Measurements from ENCODE around the gene TMPRSS11F.

Gene TMPRSS11F

GRCh38 chr4:68109868-68110267 lies 19.8 kb downstream of the TMPRSS11F start:
- no peak overlapping the region for H3K4me3 ChIP-seq (ENCODE audit: insufficient read depth in 1 of 2, low read depth in 1 of 2, low read length in 2 of 2)
- H2BK15ac ChIP-seq (ENCODE audit: low read depth, poor library complexity, severe bottlenecking) = no peak overlapping the region
- H2BK12ac ChIP-seq (ENCODE audit: low read length in 2 of 2) = no peak overlapping the region
- WGBS = no CpG with 5 or more reads among the region's 1 CpG
- DNase-seq = no peak
- no peak overlapping the region for H3K4me2 ChIP-seq (ENCODE audit: low read length, poor library complexity, severe bottlenecking)
- no peaks in the 10 kb centered on the region for H3K4me1 ChIP-seq (ENCODE audit: control insufficient read depth, insufficient read depth, low read depth, low read length)
- H2BK5ac ChIP-seq (ENCODE audit: low read depth, low read length, poor library complexity, severe bottlenecking) = no peak overlapping the region
- H3K79me1 ChIP-seq (replicated peaks; ENCODE audit: low read length, poor library complexity, severe bottlenecking) = no peaks in the 10 kb centered on the region
- H3K14ac ChIP-seq (ENCODE audit: low read length in 2 of 2) = no peak overlapping the region
- no peak overlapping the region for H2AFZ ChIP-seq (ENCODE audit: low read depth, low read length)
- no peak overlapping the region for H3K4ac ChIP-seq (ENCODE audit: low read depth in 1 of 2, low read length in 2 of 2)
- no peak overlapping the region for H3K27ac ChIP-seq (ENCODE audit: low read length, poor library complexity, severe bottlenecking)
- no peak overlapping the region for H2AK5ac ChIP-seq (ENCODE audit: low read length, severe bottlenecking)
- no peak overlapping the region for H3K9ac ChIP-seq (ENCODE audit: low read length)
- no peak overlapping the region for H4K91ac ChIP-seq (ENCODE audit: low read length)
- H3K27me3 ChIP-seq (ENCODE audit: control insufficient read depth in 1 of 2, insufficient read depth in 1 of 2, low read length in 2 of 2) = no peaks in the 10 kb centered on the region
- H4K8ac ChIP-seq (ENCODE audit: low read length) = no peak overlapping the region
- no peaks in the 10 kb centered on the region for H3K36me3 ChIP-seq (ENCODE audit: control insufficient read depth in 1 of 2, insufficient read depth in 2 of 2, low read depth in 1 of 2, low read length in 2 of 2)
- H3K23ac ChIP-seq (ENCODE audit: low read length in 2 of 2) = no peak overlapping the region
- no peak overlapping the region for H2BK120ac ChIP-seq (ENCODE audit: low read depth, low read length)
- H3K9me3 ChIP-seq (ENCODE audit: control insufficient read depth, low read length) = peaks cover 5% of the 10 kb centered on the region
- H3K18ac ChIP-seq (ENCODE audit: low read depth in 1 of 2, low read length in 2 of 2) = no peak overlapping the region

DNA sequence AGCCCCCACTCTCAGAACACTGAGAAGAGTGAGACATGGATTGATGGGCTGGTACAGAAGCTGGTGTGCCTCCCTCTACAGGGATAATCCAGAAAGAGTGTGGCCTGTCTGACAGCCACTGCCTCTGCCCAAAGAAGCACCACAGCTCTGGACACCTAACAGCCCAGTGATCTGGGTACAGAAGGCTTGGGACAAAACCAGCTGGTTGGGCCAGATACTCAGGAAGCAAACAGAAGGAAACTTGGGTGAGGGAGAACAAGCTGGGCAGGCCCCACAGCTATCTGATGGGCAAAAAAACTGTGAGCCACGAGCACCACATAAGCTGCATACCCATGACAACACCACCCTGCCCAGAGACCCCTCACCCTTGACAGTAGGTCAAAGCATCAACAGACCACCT lies 46.9 kb downstream of the TMPRSS11F start:
- H2AFZ ChIP-seq (ENCODE audit: low read depth, low read length) = no peak overlapping the region
- no peaks in the 10 kb centered on the region for H3K79me1 ChIP-seq (replicated peaks; ENCODE audit: low read length, poor library complexity, severe bottlenecking)
- no peak overlapping the region for H2BK120ac ChIP-seq (ENCODE audit: low read depth, low read length)
- no peaks in the 10 kb centered on the region for H3K36me3 ChIP-seq (ENCODE audit: control insufficient read depth in 1 of 2, insufficient read depth in 2 of 2, low read depth in 1 of 2, low read length in 2 of 2)
- H2BK15ac ChIP-seq (ENCODE audit: low read depth, poor library complexity, severe bottlenecking) = no peak overlapping the region
- H4K8ac ChIP-seq (ENCODE audit: low read length) = no peak overlapping the region
- no peak for DNase-seq
- no peaks in the 10 kb centered on the region for H3K27me3 ChIP-seq (ENCODE audit: control insufficient read depth in 1 of 2, insufficient read depth in 1 of 2, low read length in 2 of 2)
- H3K4me1 ChIP-seq (ENCODE audit: control insufficient read depth, insufficient read depth, low read depth, low read length) = no peaks in the 10 kb centered on the region
- no peak overlapping the region for H3K27ac ChIP-seq (ENCODE audit: low read length, poor library complexity, severe bottlenecking)
- no peak overlapping the region for H3K18ac ChIP-seq (ENCODE audit: low read depth in 1 of 2, low read length in 2 of 2)
- H2BK5ac ChIP-seq (ENCODE audit: low read depth, low read length, poor library complexity, severe bottlenecking) = no peak overlapping the region
- H3K4ac ChIP-seq (ENCODE audit: low read depth in 1 of 2, low read length in 2 of 2) = no peak overlapping the region
- WGBS = 4% methylated on average over 1 of the region's 1 CpG
- H3K9me3 ChIP-seq (ENCODE audit: control insufficient read depth, low read length) = peaks cover 15% of the 10 kb centered on the region
- no peak overlapping the region for H4K91ac ChIP-seq (ENCODE audit: low read length)
- H3K23ac ChIP-seq (ENCODE audit: low read length in 2 of 2) = no peak overlapping the region
- no peak overlapping the region for H2AK5ac ChIP-seq (ENCODE audit: low read length, severe bottlenecking)
- H3K9ac ChIP-seq (ENCODE audit: low read length) = no peak overlapping the region
- no peak overlapping the region for H3K4me2 ChIP-seq (ENCODE audit: low read length, poor library complexity, severe bottlenecking)
- H3K14ac ChIP-seq (ENCODE audit: low read length in 2 of 2) = no peak overlapping the region
- H2BK12ac ChIP-seq (ENCODE audit: low read length in 2 of 2) = no peak overlapping the region
- H3K4me3 ChIP-seq (ENCODE audit: insufficient read depth in 1 of 2, low read depth in 1 of 2, low read length in 2 of 2) = no peak overlapping the region

- no peak overlapping the region for H2BK15ac ChIP-seq (ENCODE audit: low read depth, poor library complexity, severe bottlenecking)
- H3K4ac ChIP-seq (ENCODE audit: low read depth in 1 of 2, low read length in 2 of 2) = no peak overlapping the region
- H3K9me3 ChIP-seq (ENCODE audit: control insufficient read depth, low read length) = no peaks in the 10 kb centered on the region
- no peak overlapping the region for H3K23ac ChIP-seq (ENCODE audit: low read length in 2 of 2)
- H3K36me3 ChIP-seq (ENCODE audit: control insufficient read depth in 1 of 2, insufficient read depth in 2 of 2, low read depth in 1 of 2, low read length in 2 of 2) = no peaks in the 10 kb centered on the region
- no peaks in the 10 kb centered on the region for H3K4me1 ChIP-seq (ENCODE audit: control insufficient read depth, insufficient read depth, low read depth, low read length)
- H4K8ac ChIP-seq (ENCODE audit: low read length) = no peak overlapping the region
- no peak overlapping the region for H2BK120ac ChIP-seq (ENCODE audit: low read depth, low read length)
- H3K18ac ChIP-seq (ENCODE audit: low read depth in 1 of 2, low read length in 2 of 2) = no peak overlapping the region
- H3K27ac ChIP-seq (ENCODE audit: low read length, poor library complexity, severe bottlenecking) = no peak overlapping the region
- DNase-seq = no peak
- H3K79me1 ChIP-seq (replicated peaks; ENCODE audit: low read length, poor library complexity, severe bottlenecking) = no peaks in the 10 kb centered on the region
- H3K27me3 ChIP-seq (ENCODE audit: control insufficient read depth in 1 of 2, insufficient read depth in 1 of 2, low read length in 2 of 2) = no peaks in the 10 kb centered on the region
- H2AFZ ChIP-seq (ENCODE audit: low read depth, low read length) = no peak overlapping the region
- no peak overlapping the region for H3K14ac ChIP-seq (ENCODE audit: low read length in 2 of 2)
- no peak overlapping the region for H3K4me2 ChIP-seq (ENCODE audit: low read length, poor library complexity, severe bottlenecking)
- H4K91ac ChIP-seq (ENCODE audit: low read length) = no peak overlapping the region
- H2AK5ac ChIP-seq (ENCODE audit: low read length, severe bottlenecking) = no peak overlapping the region
- no peak overlapping the region for H2BK12ac ChIP-seq (ENCODE audit: low read length in 2 of 2)
- H3K9ac ChIP-seq (ENCODE audit: low read length) = no peak overlapping the region
- no peak overlapping the region for H2BK5ac ChIP-seq (ENCODE audit: low read depth, low read length, poor library complexity, severe bottlenecking)
- H3K4me3 ChIP-seq (ENCODE audit: insufficient read depth in 1 of 2, low read depth in 1 of 2, low read length in 2 of 2) = no peak overlapping the region
Observed at GRCh38 chr4:68079928-68080327, 49.7 kb downstream of the TMPRSS11F start.

DNA sequence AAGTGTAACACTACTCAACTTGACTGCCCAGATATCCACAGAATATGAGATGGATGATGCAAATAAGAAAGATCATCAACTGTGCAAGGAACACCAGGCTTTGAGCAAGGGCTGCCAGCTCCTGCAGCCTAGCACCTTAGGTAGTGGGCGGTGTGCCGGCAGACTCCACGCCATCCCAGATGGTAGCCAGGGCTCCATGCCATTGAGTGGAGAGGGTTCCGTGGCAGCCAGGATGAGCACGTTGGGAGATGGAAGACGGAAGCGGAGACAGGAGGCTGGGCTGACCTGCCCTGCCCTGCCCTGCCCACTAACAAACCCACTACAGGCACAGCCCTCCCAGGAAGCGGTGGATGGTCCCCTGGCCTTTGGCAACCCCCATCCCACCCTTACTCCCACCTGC lies 51.9 kb downstream of the TMPRSS11F start:
- Histone ChIP-seq H3K9me3 (ENCODE audit: control insufficient read depth, low read length) (no peaks in the 10 kb centered on the region), H3K4me1 (ENCODE audit: control insufficient read depth, insufficient read depth, low read depth, low read length) (no peaks in the 10 kb centered on the region), H3K4me2 (ENCODE audit: low read length, poor library complexity, severe bottlenecking) (no peak overlapping the region), H2AFZ (ENCODE audit: low read depth, low read length) (no peak overlapping the region), H2BK15ac (ENCODE audit: low read depth, poor library complexity, severe bottlenecking) (no peak overlapping the region), H3K23ac (ENCODE audit: low read length in 2 of 2) (peak overlapping the region in 1 of 2 experiments; percentile 71), H3K27ac (ENCODE audit: low read length, poor library complexity, severe bottlenecking) (no peak overlapping the region), H3K14ac (ENCODE audit: low read length in 2 of 2) (no peak overlapping the region), H3K18ac (ENCODE audit: low read depth in 1 of 2, low read length in 2 of 2) (no peak overlapping the region), H3K79me1 (replicated peaks; ENCODE audit: low read length, poor library complexity, severe bottlenecking) (no peaks in the 10 kb centered on the region), H2BK12ac (ENCODE audit: low read length in 2 of 2) (no peak overlapping the region), H3K9ac (ENCODE audit: low read length) (no peak overlapping the region), H3K36me3 (ENCODE audit: control insufficient read depth in 1 of 2, insufficient read depth in 2 of 2, low read depth in 1 of 2, low read length in 2 of 2) (no peaks in the 10 kb centered on the region), H2BK120ac (ENCODE audit: low read depth, low read length) (no peak overlapping the region), H2BK5ac (ENCODE audit: low read depth, low read length, poor library complexity, severe bottlenecking) (no peak overlapping the region), H4K91ac (ENCODE audit: low read length) (no peak overlapping the region), H4K8ac (ENCODE audit: low read length) (no peak overlapping the region), H3K27me3 (ENCODE audit: control insufficient read depth in 1 of 2, insufficient read depth in 1 of 2, low read length in 2 of 2) (no peaks in the 10 kb centered on the region), H2AK5ac (ENCODE audit: low read length, severe bottlenecking) (no peak overlapping the region), H3K4ac (ENCODE audit: low read depth in 1 of 2, low read length in 2 of 2) (no peak overlapping the region), H3K4me3 (ENCODE audit: insufficient read depth in 1 of 2, low read depth in 1 of 2, low read length in 2 of 2) (no peak overlapping the region)
- 89% methylated on average over 8 of the region's 8 CpGs for WGBS
- DNase-seq = no peak

All from mesenchymal stem cell (in vitro differentiated cells and primary cell).